H1 (cell line): ENCODE results near the gene TOR1B. TPM values are rescaled to one million over a fixed set of nuclear protein-coding genes. Genes with fewer than 3 reads are reported as not detected.

Experiments
- CTCF ChIA-PET: fragments of 300-600 bp; sonication (Branson Sonifier 250); formaldehyde crosslinking; loops from one replicate; lab custom pipeline; 2021; ENCODE audit not compliant: partially characterized antibody; lab: Charles Lee
- POLR2A ChIA-PET: fragments of 300-600 bp; sonication (Branson Sonifier 250); formaldehyde crosslinking; loops from one replicate; lab custom pipeline; 2021; ENCODE audit warnings: inconsistent platforms; ENCODE audit not compliant: partially characterized antibody; lab: Charles Lee
- DNase-seq, 2 experiments: peaks; one replicate each; pipeline versions ENCODE4 v3.0.0 to v3.0.0-alpha.2; 2010 to 2022; ENCODE audit warnings: low spot score in 2 of 2, low read depth in 1 of 2, mixed read lengths in 1 of 2
- FAIRE-seq: peaks from 2 replicates; lab custom pipeline; 2011; peaks lifted over from hg19 to GRCh38; lab: Jason Lieb, UNC
- H2AFZ ChIP-seq: 2 replicates; pipeline ENCODE4 v1.8.1; 2012; ENCODE audit warnings: low read length, inconsistent platforms
- H2AK5ac ChIP-seq: 2 replicates; pipeline ENCODE4 v1.6.1; 2013; ENCODE audit warnings: low read depth, low read length
- H2BK120ac ChIP-seq: replicated peaks from 2 replicates; pipeline ENCODE3; 2013; ENCODE audit warnings: low read depth, low read length, inconsistent platforms
- H2BK12ac ChIP-seq: 2 replicates; pipeline ENCODE4 v1.6.1; 2013; ENCODE audit warnings: low read depth, low read length
- H2BK15ac ChIP-seq: 2 replicates; pipeline ENCODE4 v1.6.1; 2013; ENCODE audit warnings: low read length
- H2BK20ac ChIP-seq: 2 replicates; pipeline ENCODE4 v1.6.1; 2013; ENCODE audit warnings: low read length
- H2BK5ac ChIP-seq: 2 replicates; pipeline ENCODE4 v1.6.1; 2013; ENCODE audit warnings: low read depth, low read length
- H3K14ac ChIP-seq: 2 replicates; pipeline ENCODE4 v1.6.1; 2013; ENCODE audit warnings: inconsistent platforms; ENCODE audit not compliant: insufficient read length
- H3K18ac ChIP-seq: 2 replicates; pipeline ENCODE4 v1.6.1; 2013; ENCODE audit warnings: low read length; ENCODE audit errors: extremely low read depth
- H3K23ac ChIP-seq: 2 replicates; pipeline ENCODE4 v1.6.1; 2013; ENCODE audit warnings: inconsistent platforms; ENCODE audit not compliant: insufficient read length
- H3K23me2 ChIP-seq: 2 replicates; pipeline ENCODE4 v1.6.1; 2013; ENCODE audit warnings: low read depth, low read length
- H3K27ac ChIP-seq: 2 replicates; pipeline ENCODE4 v1.6.1; 2011; ENCODE audit warnings: low read depth, low read length, inconsistent platforms
- H3K27me3 ChIP-seq, 4 experiments: replicated peaks in 1 of 4; 1 replicate in 1 of 4; 2 replicates in 3 of 4; pipeline versions ENCODE4 v1.6.1 to v1.8.1; 2011 to 2013; ENCODE audit warnings: low read length in 3 of 4, mild to moderate bottlenecking in 3 of 4, inconsistent platforms in 2 of 4, mixed read lengths in 2 of 4, moderate library complexity in 1 of 4; ENCODE audit not compliant: control insufficient read depth in 3 of 4, insufficient read depth in 3 of 4; ENCODE audit errors: extremely low read depth in 1 of 4
- H3K36me3 ChIP-seq, 4 experiments: 2 replicates each; pipeline versions ENCODE4 v1.6.1 to v1.8.1; 2011 to 2013; ENCODE audit warnings: mild to moderate bottlenecking in 4 of 4, low read length in 3 of 4, moderate library complexity in 2 of 4, control low read depth in 1 of 4, inconsistent platforms in 1 of 4; ENCODE audit not compliant: insufficient read depth in 4 of 4, control insufficient read depth in 2 of 4
- H3K4ac ChIP-seq: replicated peaks from 2 replicates; pipeline ENCODE3; 2013; ENCODE audit warnings: low read length, low read depth, mixed read lengths, inconsistent platforms; ENCODE audit not compliant: insufficient read length
- H3K4me1 ChIP-seq, 4 experiments: replicated peaks in 1 of 4; 1 replicate in 1 of 4; 2 replicates in 3 of 4; pipeline versions ENCODE4 v1.6.1 to v1.8.1; 2011 to 2013; ENCODE audit warnings: low read length in 3 of 4, inconsistent platforms in 2 of 4, mixed read lengths in 1 of 4; ENCODE audit not compliant: insufficient read depth in 4 of 4, control insufficient read depth in 3 of 4
- H3K4me2 ChIP-seq, 2 experiments: 2 replicates each; pipeline versions ENCODE4 v1.6.1 to v1.8.1; 2011 to 2013; ENCODE audit warnings: low read depth in 2 of 2, low read length in 2 of 2, control low read depth in 1 of 2, inconsistent platforms in 1 of 2, mild to moderate bottlenecking in 1 of 2; ENCODE audit not compliant: insufficient read depth in 1 of 2
- H3K4me3 ChIP-seq, 4 experiments: fragments of 200-600, 300-600 bp in 1 of 4; sonication (generic), shearing (Covaris generic), sonication (Bioruptor Twin) in 1 of 4; 2 replicates each; pipeline versions ENCODE4 v1.5.1 to v1.8.1; 2011 to 2016; ENCODE audit warnings: low read length in 4 of 4, low read depth in 3 of 4, control low read depth in 2 of 4, inconsistent platforms in 2 of 4, mild to moderate bottlenecking in 2 of 4, mixed read lengths in 1 of 4, moderate library complexity in 1 of 4; ENCODE audit not compliant: insufficient read depth in 2 of 4; ENCODE audit errors: extremely low read depth in 1 of 4
- H3K56ac ChIP-seq: replicated peaks from 2 replicates; pipeline ENCODE3; 2013; ENCODE audit warnings: low read depth, mild to moderate bottlenecking, mixed read lengths, low read length, inconsistent platforms; ENCODE audit not compliant: insufficient read length
- H3K79me1 ChIP-seq: 2 replicates; pipeline ENCODE4 v1.6.1; 2013; ENCODE audit warnings: low read depth, low read length, control low read depth
- H3K79me2 ChIP-seq, 2 experiments: 2 replicates each; pipeline versions ENCODE4 v1.6.1 to v1.8.1; 2012 to 2013; ENCODE audit warnings: low read length in 2 of 2, mild to moderate bottlenecking in 2 of 2, inconsistent platforms in 1 of 2; ENCODE audit not compliant: insufficient read depth in 2 of 2, control insufficient read depth in 1 of 2
- H3K9ac ChIP-seq, 4 experiments: replicated peaks in 1 of 4; 1 replicate in 1 of 4; 2 replicates in 3 of 4; pipeline versions ENCODE4 v1.6.1 to v1.8.1; 2011 to 2013; ENCODE audit warnings: low read depth in 3 of 4, low read length in 3 of 4, control low read depth in 2 of 4, mild to moderate bottlenecking in 2 of 4, moderate library complexity in 2 of 4, inconsistent platforms in 1 of 4; ENCODE audit errors: extremely low read depth in 1 of 4
- H3K9me3 ChIP-seq, 2 experiments: 2 replicates each; pipeline versions ENCODE4 v1.6.1 to v1.8.1; 2012 to 2013; ENCODE audit warnings: mild to moderate bottlenecking in 2 of 2, moderate library complexity in 2 of 2, control low read depth in 1 of 2, inconsistent platforms in 1 of 2, low read depth in 1 of 2, low read length in 1 of 2, mixed read lengths in 1 of 2; ENCODE audit not compliant: insufficient read depth in 2 of 2
- H4K20me1 ChIP-seq, 2 experiments: replicated peaks in 1 of 2; 2 replicates each; pipeline versions ENCODE3 to v1.8.1; 2011 to 2013; ENCODE audit warnings: inconsistent platforms in 2 of 2, low read length in 2 of 2, mild to moderate bottlenecking in 1 of 2; ENCODE audit not compliant: insufficient read depth in 2 of 2, control insufficient read depth in 1 of 2
- H4K5ac ChIP-seq: 2 replicates; pipeline ENCODE4 v1.6.1; 2013; ENCODE audit warnings: low read length, low read depth, mixed read lengths, inconsistent platforms; ENCODE audit not compliant: insufficient read length
- H4K8ac ChIP-seq: 2 replicates; pipeline ENCODE4 v1.8.0; 2013; ENCODE audit warnings: mild to moderate bottlenecking, moderate library complexity, low read length, inconsistent platforms; ENCODE audit not compliant: insufficient read depth; ENCODE audit errors: extremely low read depth
- H4K91ac ChIP-seq: replicated peaks from 2 replicates; pipeline ENCODE3; 2013; ENCODE audit warnings: low read length, mixed read lengths, inconsistent platforms; ENCODE audit not compliant: insufficient read length
- CBX5 ChIP-seq: fragments of 300-800, 300-1000 bp; sonication (generic); IDR thresholded peaks from 2 replicates; pipeline ENCODE4 v1.7.1; 2016; ENCODE audit warnings: antibody characterized with exemption, low read length, low read depth
- CHD1 ChIP-seq: IDR thresholded peaks from 2 replicates; pipeline ENCODE4 v1.6.1; 2012; ENCODE audit warnings: low read depth, low read length, improper control_type of control experiment
- EP300 ChIP-seq, 2 experiments: IDR thresholded peaks; 1 replicate in 1 of 2; 2 replicates in 1 of 2; pipeline ENCODE4 v1.6.1; 2011 to 2012; ENCODE audit warnings: low read depth in 2 of 2, low read length in 2 of 2, mild to moderate bottlenecking in 2 of 2, borderline replicate concordance in 1 of 2, inconsistent platforms in 1 of 2, moderate library complexity in 1 of 2
- FOSL1 ChIP-seq: IDR thresholded peaks from 2 replicates; pipeline ENCODE4 v1.6.1; 2011; ENCODE audit warnings: mild to moderate bottlenecking, low read depth, low read length, moderate library complexity; ENCODE audit not compliant: insufficient read depth
- MAFK ChIP-seq: IDR thresholded peaks from 2 replicates; pipeline ENCODE4 v1.6.1; 2012; ENCODE audit warnings: low read depth, mild to moderate bottlenecking, improper control_type of control experiment, low read length
- PHF8 ChIP-seq: fragments of 200-600 bp; sonication (generic); conservative IDR thresholded peaks from 2 replicates; pipeline ENCODE4 v1.7.1; 2012; ENCODE audit warnings: low read depth, mild to moderate bottlenecking, inconsistent platforms, low read length, moderate library complexity
- POLR2AphosphoS5 ChIP-seq: IDR thresholded peaks from 2 replicates; pipeline ENCODE4 v1.6.1; 2011; ENCODE audit warnings: low read depth, low read length
- RFX5 ChIP-seq: IDR thresholded peaks from 2 replicates; pipeline ENCODE4 v1.6.1; 2011; ENCODE audit warnings: low read depth, low read length, improper control_type of control experiment, borderline replicate concordance
- RXRA ChIP-seq: IDR thresholded peaks from 2 replicates; pipeline ENCODE4 v1.6.1; 2011; ENCODE audit warnings: low read depth, mild to moderate bottlenecking, low read length, moderate library complexity; ENCODE audit not compliant: insufficient read depth
- SAP30 ChIP-seq: fragments of 300-600 bp; sonication (generic); IDR thresholded peaks from 2 replicates; pipeline ENCODE4 v1.7.1; 2012; ENCODE audit warnings: low read length, moderate library complexity, mild to moderate bottlenecking, inconsistent platforms; ENCODE audit not compliant: insufficient read depth, insufficient replicate concordance
- SRF ChIP-seq: IDR thresholded peaks from 2 replicates; pipeline ENCODE4 v1.6.1; 2011; ENCODE audit warnings: mild to moderate bottlenecking, low read depth, low read length, moderate library complexity
- TAF1 ChIP-seq: IDR thresholded peaks from 2 replicates; pipeline ENCODE4 v1.6.1; 2011; ENCODE audit warnings: mild to moderate bottlenecking, low read depth, low read length
- WGBS, 2 experiments: shearing (Covaris generic) in 1 of 2; methylation state at CpG; one replicate each; pipeline versions ENCODE4 v1.1.6 to v1.1.7; 2013 to 2015; ENCODE audit warnings: low lambda C conversion rate in 2 of 2, mixed read lengths in 2 of 2, inconsistent platforms in 1 of 2, low coverage in 1 of 2, missing lambda C conversion rate in 1 of 2; ENCODE audit not compliant: insufficient replicate concordance in 2 of 2, insufficient coverage in 1 of 2, insufficient read length in 1 of 2; ENCODE audit errors: extremely low coverage in 1 of 2, missing lambda C conversion rate in 1 of 2; 5-methylcytosine and 5-hydroxymethylcytosine counted together
- polyA plus RNA-seq, 7 experiments: library from polyadenylated mRNA; depleted of rRNA in 3 of 7; stranded (reverse) in 5 of 7; unstranded in 2 of 7; fragments of >200 nt in 5 of 7; fragments of 200-250 nt in 2 of 7; gene quantifications; 1 replicate in 5 of 7; 2 replicates in 1 of 7; 4 replicates in 1 of 7; pipeline versions ENCODE4 v1.2.1 to v1.2.3, GENCODE V29; 2011 to 2013; ENCODE audit warnings: missing spikeins in 2 of 7, mixed read lengths in 2 of 7
- total RNA-seq: library from RNA; stranded (reverse); fragmentation: NEBNext Ultra II Directional; extraction: Animal tissue kit (Norgen Biotek cat#: 25700); gene quantifications from 2 replicates; pipeline ENCODE4 v1.2.1, GENCODE V29; 2021
- TF ChIP-seq, protein P1 (sequence below): IDR thresholded peaks from 2 replicates; pipeline ENCODE4 v1.6.1; 2012; ENCODE audit warnings: inconsistent platforms

Gene TOR1B
- total and polyA plus RNA-seq, 2 of the 8 experiments (the other 6 are each of a cell fraction or from before 2014, with no cell fraction given), result 11.4 to 17.4 TPM

DNA sequence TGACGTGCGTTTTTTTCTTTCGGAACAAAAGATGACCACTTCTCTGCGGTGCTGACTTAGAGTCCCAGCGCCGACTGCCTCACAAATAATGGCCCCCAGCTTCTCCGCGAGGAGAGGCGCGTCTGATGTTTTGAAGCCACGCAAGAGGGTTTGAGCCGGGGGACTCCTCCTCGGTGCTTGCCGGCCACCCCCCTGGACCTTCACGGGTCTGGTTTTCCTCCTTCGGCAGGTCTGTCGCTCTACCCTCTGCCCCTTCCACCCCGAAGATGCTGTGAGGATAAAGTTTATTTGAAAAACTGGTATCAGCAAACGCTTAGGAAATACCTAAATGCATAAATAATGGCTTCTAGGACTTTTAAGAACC is 32.9 kb downstream of the TOR1B start:
- Histone ChIP-seq H2BK120ac (no peak overlapping the region), H2AFZ (no peak overlapping the region), H2BK5ac (no peak overlapping the region), H3K79me2 (peaks cover 0 to 12% of the 10 kb centered on the region in 2 experiments; a peak in 2 of 4 replicates), H3K4ac (no peak overlapping the region), H4K8ac (no peak overlapping the region), H2BK20ac (no peak overlapping the region), H4K5ac (no peak overlapping the region), H2BK15ac (no peak overlapping the region), H3K56ac (no peak overlapping the region), H3K9me3 (no peaks in the 10 kb centered on the region), H3K23ac (no peak overlapping the region), H3K4me1 (peaks cover 5 to 14% (median 9%) of the 10 kb centered on the region in 4 experiments; a peak in 6 of 7 replicates), H3K36me3 (peaks cover 3 to 9% (median 8%) of the 10 kb centered on the region in 4 experiments; a peak in 7 of 8 replicates), H3K27ac (no peak overlapping the region), H3K9ac (peak overlapping the region in 3 of 4 experiments; percentile 14 to 69 (median 26); a peak in 3 of 7 replicates), H2BK12ac (no peak overlapping the region), H4K91ac (no peak overlapping the region), H3K23me2 (peaks cover 6% of the 10 kb centered on the region), H3K79me1 (peaks cover 6% of the 10 kb centered on the region), H3K27me3 (no peaks in the 10 kb centered on the region), H3K4me2 (peak overlapping the region; percentile 84 to 87), H3K18ac (no peak overlapping the region), H4K20me1 (peaks cover 0 to 3% of the 10 kb centered on the region in 2 experiments), H2AK5ac (no peak overlapping the region), H3K4me3 (peak overlapping the region; percentile 80 to 100 (median 99)), H3K14ac (no peak overlapping the region)
- WGBS, 2 experiments, result 11% methylated on average over 18 of the region's 19 CpGs; no CpG with 5 or more reads in 1 of the 2 experiments
- POLR2A ChIA-PET, result interaction anchor here (0.6 to 1.6 kb wide), 3 partner anchors 9 to 253 kb away, joined by 3 to 6 read pairs (median 4); no protein-coding TSS in a partner anchor
- DNase-seq (no peak), FAIRE-seq (no peak)
- CTCF ChIA-PET, result interaction anchor here (0.9 kb wide), 1 partner anchor 24 kb away, joined by 3 read pairs; no protein-coding TSS in a partner anchor
- TF ChIP-seq FOSL1 (no peak), MAFK (no peak), PHF8 (no peak), RXRA (no peak), EP300 (IDR thresholded peaks at IDR 0.05; ENCODE audit: borderline replicate concordance in 1 of 2, low read depth in 2 of 2, low read length in 2 of 2) (no peak), CHD1 (no peak), RFX5 (no peak), SRF (no peak), SAP30 (no peak), POLR2AphosphoS5 (no peak), CBX5 (no peak), TAF1 (no peak)
- TF ChIP-seq, protein P1, sequence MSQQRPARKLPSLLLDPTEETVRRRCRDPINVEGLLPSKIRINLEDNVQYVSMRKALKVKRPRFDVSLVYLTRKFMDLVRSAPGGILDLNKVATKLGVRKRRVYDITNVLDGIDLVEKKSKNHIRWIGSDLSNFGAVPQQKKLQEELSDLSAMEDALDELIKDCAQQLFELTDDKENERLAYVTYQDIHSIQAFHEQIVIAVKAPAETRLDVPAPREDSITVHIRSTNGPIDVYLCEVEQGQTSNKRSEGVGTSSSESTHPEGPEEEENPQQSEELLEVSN, result no peak
